Gastroesophageal sphincter (tissue), 3 donors: ENCODE data around the gene COX10.

Experiments
- CTCF ChIP-seq, 4 experiments: fragments of 200-600 bp in 2 of 4; fragments of 450-650 bp in 2 of 4; sonication (generic) in 1 of 4; IDR thresholded peaks; one replicate each; pipeline ENCODE4 v1.5.1; 2017 to 2019; ENCODE audit warnings: antibody characterized with exemption in 4 of 4, mild to moderate bottlenecking in 2 of 4, moderate library complexity in 2 of 4
- EP300 ChIP-seq: sonication (generic); formaldehyde crosslinking; IDR thresholded peaks from one replicate; pipeline ENCODE4 v1.6.1; 2017; ENCODE audit warnings: antibody characterized with exemption, mild to moderate bottlenecking
- POLR2A ChIP-seq, 2 donors: fragments of 450-650 bp; IDR thresholded peaks; one replicate each; pipeline ENCODE4 v1.6.1; 2017; ENCODE audit warnings: antibody characterized with exemption in 2 of 2, mild to moderate bottlenecking in 2 of 2, moderate library complexity in 1 of 2
- POLR2AphosphoS5 ChIP-seq: sonication (generic); formaldehyde crosslinking; IDR thresholded peaks from one replicate; pipeline ENCODE4 v1.6.1; 2017; ENCODE audit warnings: antibody characterized with exemption

DNA sequence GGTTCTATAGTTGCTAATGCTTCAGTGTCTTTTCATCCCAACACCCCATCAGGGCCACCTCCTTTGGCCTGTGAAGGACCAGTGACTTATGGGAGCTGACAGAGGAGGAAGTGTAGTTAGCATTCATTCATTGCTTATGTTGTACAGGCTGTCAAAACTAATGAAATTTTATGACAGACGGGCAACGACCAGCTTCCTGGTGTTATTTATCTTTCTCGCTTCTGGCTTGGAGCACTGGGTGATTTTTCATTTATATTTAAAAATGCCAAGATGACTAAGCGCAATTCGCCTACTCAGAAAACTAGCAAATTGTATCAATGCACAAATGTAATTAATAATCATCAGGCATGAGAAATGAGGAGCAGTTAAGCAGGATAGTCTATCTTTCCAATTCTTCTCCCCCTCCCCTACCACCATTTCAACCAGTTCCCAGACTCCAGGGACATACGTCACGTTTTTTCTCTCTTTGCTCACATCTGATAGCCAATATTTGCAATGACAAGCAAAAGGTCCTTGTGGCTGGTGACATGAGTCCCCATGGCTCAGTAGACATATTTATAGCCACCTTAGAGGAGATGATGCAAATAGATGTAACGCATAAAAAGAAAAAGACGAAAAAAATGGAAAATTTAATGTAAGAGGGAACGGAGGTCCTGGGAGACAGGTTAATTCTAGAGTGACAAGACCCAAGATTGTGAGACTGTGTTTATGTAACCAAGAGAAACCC lies 156.1 kb downstream of the COX10 start:
- TF ChIP-seq CTCF (IDR thresholded peaks at IDR 0.05) (no peak), POLR2AphosphoS5 (no peak), POLR2A (IDR thresholded peaks at IDR 0.05) (no peak), EP300 (no peak)
